22Rv1 (cell line): ENCODE data around the gene SAV1.
A peak's percentile ranks its signal among the peaks of the same experiment; 100 is the strongest.
"Not testable (repeated sequence)": the region's sequence is repeated elsewhere in the genome, so short reads cannot be mapped to it uniquely, and the experiment has no call there.

Source experiments
- H3K27ac ChIP-seq: fragments of 450-650 bp; 2 replicates; pipeline ENCODE4 v1.5.1; 2017
- ZFX ChIP-seq: fragments of 450-650 bp; IDR thresholded peaks from 2 replicates; pipeline ENCODE4 v1.6.1; 2017; ENCODE audit warnings: antibody characterized with exemption, borderline replicate concordance
- TF ChIP-seq, protein P1 (sequence below): fragments of 450-650 bp; IDR thresholded peaks from 2 replicates; pipeline ENCODE4 v1.5.1; 2017; ENCODE audit warnings: mild to moderate bottlenecking

The SAV1 gene

DNA sequence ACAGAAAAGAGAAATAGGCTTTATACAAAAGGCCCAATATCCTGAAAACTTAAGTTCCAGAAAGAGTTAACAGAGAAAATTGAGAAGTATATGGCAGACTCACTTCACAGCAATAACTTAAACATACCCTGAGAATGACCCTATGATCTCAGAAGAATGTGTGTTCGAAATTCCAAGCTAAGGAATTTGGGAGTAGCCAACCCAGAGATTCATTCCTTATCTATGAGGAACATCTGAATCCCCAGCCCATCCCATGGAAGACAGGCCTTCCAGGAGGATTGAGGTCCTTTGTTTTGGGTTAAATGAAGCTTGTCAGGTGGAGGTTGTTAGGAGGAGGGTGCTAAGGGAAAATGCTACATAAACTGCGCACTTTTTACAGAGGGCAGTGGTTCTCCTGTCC lies 7.5 kb upstream of the SAV1 start:
- no peak overlapping the region for H3K27ac ChIP-seq
- TF ChIP-seq, protein P1, sequence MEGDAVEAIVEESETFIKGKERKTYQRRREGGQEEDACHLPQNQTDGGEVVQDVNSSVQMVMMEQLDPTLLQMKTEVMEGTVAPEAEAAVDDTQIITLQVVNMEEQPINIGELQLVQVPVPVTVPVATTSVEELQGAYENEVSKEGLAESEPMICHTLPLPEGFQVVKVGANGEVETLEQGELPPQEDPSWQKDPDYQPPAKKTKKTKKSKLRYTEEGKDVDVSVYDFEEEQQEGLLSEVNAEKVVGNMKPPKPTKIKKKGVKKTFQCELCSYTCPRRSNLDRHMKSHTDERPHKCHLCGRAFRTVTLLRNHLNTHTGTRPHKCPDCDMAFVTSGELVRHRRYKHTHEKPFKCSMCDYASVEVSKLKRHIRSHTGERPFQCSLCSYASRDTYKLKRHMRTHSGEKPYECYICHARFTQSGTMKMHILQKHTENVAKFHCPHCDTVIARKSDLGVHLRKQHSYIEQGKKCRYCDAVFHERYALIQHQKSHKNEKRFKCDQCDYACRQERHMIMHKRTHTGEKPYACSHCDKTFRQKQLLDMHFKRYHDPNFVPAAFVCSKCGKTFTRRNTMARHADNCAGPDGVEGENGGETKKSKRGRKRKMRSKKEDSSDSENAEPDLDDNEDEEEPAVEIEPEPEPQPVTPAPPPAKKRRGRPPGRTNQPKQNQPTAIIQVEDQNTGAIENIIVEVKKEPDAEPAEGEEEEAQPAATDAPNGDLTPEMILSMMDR, result no peak
- no peak for TF ChIP-seq ZFX

GRCh38 chr14:50670866-50671256 lies 2.8 kb upstream of the SAV1 start:
- no peak for TF ChIP-seq ZFX
- TF ChIP-seq, protein P1, result no peak
- no peak overlapping the region for H3K27ac ChIP-seq

- TF ChIP-seq, protein P1, result no peak
- no peak for TF ChIP-seq ZFX
- no peak overlapping the region for H3K27ac ChIP-seq
Measured at GRCh38 chr14:50670196-50670865, 2.2 kb upstream of the SAV1 start.

DNA sequence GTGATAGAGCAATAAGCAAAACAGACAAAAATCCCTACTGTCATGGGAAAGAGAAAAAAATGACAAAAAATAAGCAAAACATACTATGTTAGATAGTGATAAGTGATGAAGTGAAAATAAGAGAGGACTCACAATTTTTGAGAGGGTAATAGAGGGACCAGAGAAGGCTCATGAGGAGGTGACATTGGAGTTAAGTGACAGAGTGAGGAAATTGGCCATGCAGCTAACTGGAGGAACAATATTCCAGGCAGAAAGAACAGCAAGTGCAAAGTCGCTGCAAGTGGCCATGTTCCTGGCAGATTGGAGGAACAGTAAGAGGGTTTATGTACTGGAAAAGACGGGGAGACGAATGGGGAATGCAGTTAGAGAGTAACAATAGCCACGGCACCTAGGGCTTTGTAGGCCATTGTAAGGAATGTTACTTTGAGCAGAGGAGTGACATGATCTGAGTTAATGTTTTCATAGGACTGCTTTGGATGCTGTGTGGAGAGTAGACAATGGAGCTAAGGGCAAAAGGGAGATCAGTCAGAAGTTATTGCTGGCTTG lies 1.4 kb upstream of the SAV1 start:
- no peak for TF ChIP-seq ZFX
- TF ChIP-seq, protein P1, result no peak
- H3K27ac ChIP-seq, result no peak overlapping the region

GRCh38 chr14:50668826-50669143 lies 679 bp upstream of the SAV1 start:
- no peak for TF ChIP-seq ZFX
- TF ChIP-seq, protein P1, result no peak
- peak overlapping the region; percentile 92 for H3K27ac ChIP-seq

GRCh38 chr14:50667684-50667995 lies 466 bp downstream of the SAV1 start:
- H3K27ac ChIP-seq, result peak overlapping the region; percentile 92
- TF ChIP-seq ZFX, result no peak
- TF ChIP-seq, protein P1, result 0 out of 2 replicates have a peak, but pooled peaks have one; percentile 8

GRCh38 chr14:50666772-50667683 lies 1.1 kb downstream of the SAV1 start:
- peak overlapping the region; percentile 92 for H3K27ac ChIP-seq
- TF ChIP-seq, protein P1, result no peak
- no peak for TF ChIP-seq ZFX

DNA sequence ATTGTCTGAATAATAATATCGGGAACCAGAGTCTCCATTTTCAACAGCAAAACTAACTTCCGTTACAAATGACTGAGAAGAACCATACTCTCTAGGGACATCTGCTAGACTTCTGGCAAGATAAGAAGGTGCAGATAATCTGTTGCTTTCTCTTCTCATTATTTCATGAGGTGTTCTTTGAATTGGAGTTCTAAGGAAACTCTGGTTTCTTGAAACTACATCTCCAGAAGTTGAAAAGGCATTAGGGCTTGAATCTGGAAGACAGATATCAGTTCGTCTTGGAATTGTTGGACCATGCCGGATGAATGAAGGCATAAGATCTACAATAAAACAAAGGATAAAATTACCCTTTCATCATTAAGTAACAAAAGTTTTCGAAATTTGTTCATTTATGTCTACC lies 2.8 kb downstream of the SAV1 start:
- not testable (repeated sequence) for H3K27ac ChIP-seq

DNA sequence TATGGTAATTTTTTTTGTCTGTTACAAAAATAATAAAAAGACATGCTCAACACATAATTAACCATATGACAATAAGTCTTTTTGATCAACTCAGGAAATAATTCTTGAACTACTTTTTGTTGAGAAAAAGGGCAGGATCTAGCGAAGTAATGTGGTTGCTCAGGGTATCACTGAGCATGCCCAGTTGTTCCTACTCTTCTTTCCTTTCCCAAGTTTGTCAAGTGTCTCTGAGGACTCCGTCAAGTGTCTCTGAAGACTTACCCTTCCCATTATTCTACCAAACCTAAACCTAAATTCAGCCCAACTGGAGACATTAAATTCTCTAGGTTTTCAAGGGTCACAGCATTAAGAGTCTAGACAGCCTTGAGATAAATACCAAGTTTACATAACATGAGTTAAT lies 3.5 kb downstream of the SAV1 start:
- not testable (repeated sequence) for H3K27ac ChIP-seq
